Naive thymus-derived CD8-positive, alpha-beta T cell (primary cell): ENCODE results near the gene EPHX1. TPM values are rescaled to one million over a fixed set of nuclear protein-coding genes. Genes with fewer than 3 reads are reported as not detected.

ENCODE experiments used
- ATAC-seq, 2 donors: fragments of 150-1000 bp; cut with Tn5 transposase in 1 of 2; sonication (Bioruptor Pico), chemical (Tn5 transposase) in 1 of 2; 1 replicate in 1 of 2; 2 replicates in 1 of 2; pipeline ENCODE4 v1.10.0; 2021; ENCODE audit warnings: mild to moderate bottlenecking in 2 of 2, moderate library complexity in 2 of 2
- POLR2A ChIA-PET: fragments of 350-600 bp; sonication (Branson Sonifier 250); formaldehyde crosslinking; loops from one replicate; lab custom pipeline; 2021; ENCODE audit warnings: antibody characterized with exemption; lab: Charles Lee
- DNase-seq, 10 donors: peaks; one replicate each; pipeline versions ENCODE4 v3.0.0 to v3.0.0-alpha.2; 2020 to 2022
- H3K27ac Mint-ChIP-seq, 10 donors: one replicate each; pipeline ENCODE4 v1.8.0; 2020 to 2022; ENCODE audit warnings: mild to moderate bottlenecking in 10 of 10, mixed read lengths in 10 of 10, moderate library complexity in 4 of 10, inconsistent platforms in 1 of 10
- H3K27me3 Mint-ChIP-seq, 5 donors: one replicate each; pipeline ENCODE4 v1.8.0; 2021 to 2022; ENCODE audit warnings: mixed read lengths in 5 of 5
- H3K36me3 Mint-ChIP-seq, 3 donors: one replicate each; pipeline ENCODE4 v1.8.0; 2020 to 2022; ENCODE audit warnings: mixed read lengths in 3 of 3, mild to moderate bottlenecking in 2 of 3, inconsistent platforms in 1 of 3
- H3K4me1 Mint-ChIP-seq, 4 donors: one replicate each; pipeline ENCODE4 v1.8.0; 2021 to 2022; ENCODE audit warnings: mixed read lengths in 4 of 4
- H3K4me3 Mint-ChIP-seq, 10 donors: one replicate each; pipeline ENCODE4 v1.8.0; 2020 to 2022; ENCODE audit warnings: mild to moderate bottlenecking in 10 of 10, mixed read lengths in 10 of 10, moderate library complexity in 6 of 10, inconsistent platforms in 1 of 10
- H3K9me3 Mint-ChIP-seq, 9 donors: one replicate each; pipeline ENCODE4 v1.8.0; 2020 to 2022; ENCODE audit warnings: mixed read lengths in 9 of 9, mild to moderate bottlenecking in 3 of 9, inconsistent platforms in 1 of 9, moderate library complexity in 1 of 9
- polyA plus RNA-seq, 3 donors: library from polyadenylated mRNA; unstranded; fragments of 300-500 nt; fragmentation: Illumina TruSeq; gene quantifications; one replicate each; pipeline ENCODE4 v1.2.3, GENCODE V29; 2021
- total RNA-seq, 8 experiments: library from RNA in 2 of 8; stranded (reverse) in 2 of 8; gene quantifications; one replicate each; pipeline ENCODE4 v1.2.3 and lab custom pipeline; 2021 to 2026

EPHX1 gene
- total and polyA plus RNA-seq, 5 experiments from 2014 or later: 1.6 to 5.9 (median 2.8) TPM

- POLR2A ChIA-PET: no interaction called here
- ATAC-seq (no peak), DNase-seq (no peak)
- Mint-ChIP-seq H3K27me3 (no peaks in the 10 kb centered on the region), H3K36me3 (peaks cover 0 to 2% (median 0%) of the 10 kb centered on the region in 3 donors), H3K27ac (no peak overlapping the region), H3K4me1 (peaks cover 0 to 2% (median 0%) of the 10 kb centered on the region in 4 donors), H3K4me3 (no peak overlapping the region), H3K9me3 (no peaks in the 10 kb centered on the region)
Observed at GRCh38 chr1:225820522-225821120, 10.7 kb downstream of the EPHX1 start.

GRCh38 chr1:225822655-225823403 lies 12.9 kb downstream of the EPHX1 start:
- Mint-ChIP-seq H3K36me3 (peaks cover 0 to 2% (median 0%) of the 10 kb centered on the region in 3 donors), H3K9me3 (no peaks in the 10 kb centered on the region), H3K27me3 (no peaks in the 10 kb centered on the region), H3K4me3 (no peak overlapping the region), H3K4me1 (peaks cover 0 to 2% (median 0%) of the 10 kb centered on the region in 4 donors), H3K27ac (no peak overlapping the region)
- ATAC-seq: no peak
- DNase-seq: no peak
- POLR2A ChIA-PET: no interaction called here

GRCh38 chr1:225823811-225824261 lies 13.9 kb downstream of the EPHX1 start:
- H3K27ac Mint-ChIP-seq: no peak overlapping the region
- peaks cover 0 to 2% (median 0%) of the 10 kb centered on the region in 4 donors for H3K4me1 Mint-ChIP-seq
- H3K4me3 Mint-ChIP-seq: no peak overlapping the region
- peaks cover 0 to 2% (median 0%) of the 10 kb centered on the region in 3 donors for H3K36me3 Mint-ChIP-seq
- ATAC-seq (no peak), DNase-seq (no peak)
- POLR2A ChIA-PET: no interaction called here
- no peaks in the 10 kb centered on the region for H3K27me3 Mint-ChIP-seq
- no peaks in the 10 kb centered on the region for H3K9me3 Mint-ChIP-seq

- Mint-ChIP-seq H3K36me3 (peaks cover 0 to 2% (median 0%) of the 10 kb centered on the region in 3 donors), H3K4me1 (peaks cover 0 to 4% (median 0%) of the 10 kb centered on the region in 4 donors), H3K9me3 (no peaks in the 10 kb centered on the region), H3K4me3 (no peak overlapping the region), H3K27ac (no peak overlapping the region), H3K27me3 (no peaks in the 10 kb centered on the region)
- ATAC-seq (no peak), DNase-seq (no peak)
- POLR2A ChIA-PET: no interaction called here
Observed at GRCh38 chr1:225824533-225824941, 14.6 kb downstream of the EPHX1 start.

- POLR2A ChIA-PET: interaction anchor here (0.8 to 1.3 kb wide), 3 partner anchors 47 to 57 kb away, joined by 4 to 9 read pairs (median 7); partner anchors contain the start of genes SRP9 and TMEM63A
- Mint-ChIP-seq H3K4me3 (no peak overlapping the region), H3K27me3 (no peaks in the 10 kb centered on the region), H3K27ac (peak overlapping the region in 1 of 10 donors; percentile 39), H3K36me3 (peaks cover 0 to 2% (median 0%) of the 10 kb centered on the region in 3 donors), H3K4me1 (peaks cover 0 to 4% (median 0%) of the 10 kb centered on the region in 4 donors), H3K9me3 (no peaks in the 10 kb centered on the region)
- no peak for DNase-seq
- ATAC-seq: no peak
Observed at GRCh38 chr1:225825078-225825477, 15.2 kb downstream of the EPHX1 start.

GRCh38 chr1:225825607-225826007 lies 15.7 kb downstream of the EPHX1 start:
- Mint-ChIP-seq H3K4me1 (peaks cover 0 to 4% (median 0%) of the 10 kb centered on the region in 4 donors), H3K27ac (peak overlapping the region in 1 of 10 donors; percentile 60), H3K27me3 (no peaks in the 10 kb centered on the region), H3K36me3 (peaks cover 0 to 2% (median 0%) of the 10 kb centered on the region in 3 donors), H3K4me3 (no peak overlapping the region), H3K9me3 (no peaks in the 10 kb centered on the region)
- ATAC-seq (no peak), DNase-seq (no peak)
- POLR2A ChIA-PET: interaction anchor here (0.5 to 1.3 kb wide), 5 partner anchors 9 to 57 kb away, joined by 4 to 9 read pairs (median 7); partner anchors contain the start of genes SRP9 and TMEM63A

GRCh38 chr1:225827076-225827475 lies 17.2 kb downstream of the EPHX1 start:
- no peak for ATAC-seq
- POLR2A ChIA-PET: interaction anchor here (0.6 to 0.8 kb wide), 2 partner anchors 78 to 270 kb away, joined by 5 to 7 read pairs; no protein-coding TSS in a partner anchor
- Mint-ChIP-seq H3K4me1 (peaks cover 0 to 4% (median 0%) of the 10 kb centered on the region in 4 donors), H3K27me3 (no peaks in the 10 kb centered on the region), H3K4me3 (no peak overlapping the region), H3K9me3 (no peaks in the 10 kb centered on the region), H3K36me3 (peaks cover 0 to 3% (median under 1%) of the 10 kb centered on the region in 3 donors), H3K27ac (peak overlapping the region in 1 of 10 donors; percentile 60)
- DNase-seq: no peak

- POLR2A ChIA-PET: no interaction called here
- Mint-ChIP-seq H3K36me3 (peaks cover 0 to 3% (median 0%) of the 10 kb centered on the region in 3 donors), H3K27me3 (no peaks in the 10 kb centered on the region), H3K4me3 (no peak overlapping the region), H3K27ac (no peak overlapping the region), H3K9me3 (no peaks in the 10 kb centered on the region), H3K4me1 (peaks cover 0 to 4% (median 0%) of the 10 kb centered on the region in 4 donors)
- DNase-seq (no peak), ATAC-seq (no peak)
Observed at GRCh38 chr1:225828706-225829345, 18.9 kb downstream of the EPHX1 start.

- POLR2A ChIA-PET: interaction anchor here (1.0 kb wide), 1 partner anchor 9 kb away, joined by 4 read pairs; no protein-coding TSS in a partner anchor
- Mint-ChIP-seq H3K4me3 (no peak overlapping the region), H3K27ac (peak overlapping the region in 1 of 10 donors; percentile 15), H3K9me3 (no peaks in the 10 kb centered on the region), H3K27me3 (no peaks in the 10 kb centered on the region), H3K36me3 (peaks cover 0 to 3% (median 0%) of the 10 kb centered on the region in 3 donors), H3K4me1 (peaks cover 0 to 6% (median 1%) of the 10 kb centered on the region in 4 donors)
- DNase-seq: no peak
- no peak for ATAC-seq
Observed at GRCh38 chr1:225830841-225831240, 20.9 kb downstream of the EPHX1 start.

- ATAC-seq (no peak), DNase-seq (peak in 1 of 10 donors; percentile 15)
- no peaks in the 10 kb centered on the region for H3K9me3 Mint-ChIP-seq
- POLR2A ChIA-PET: interaction anchor here (0.6 to 1.8 kb wide), 12 partner anchors 9 to 325 kb away, joined by 3 to 9 read pairs (median 4); partner anchors contain the start of genes EPHX1, SRP9 and TMEM63A
- H3K4me1 Mint-ChIP-seq: peaks cover 3 to 24% (median 4%) of the 10 kb centered on the region in 4 donors
- peaks cover 0 to 8% (median 0%) of the 10 kb centered on the region in 3 donors for H3K36me3 Mint-ChIP-seq
- H3K27ac Mint-ChIP-seq: peak overlapping the region in 2 of 10 donors; percentile 22 to 70
- no peaks in the 10 kb centered on the region for H3K27me3 Mint-ChIP-seq
- H3K4me3 Mint-ChIP-seq: no peak overlapping the region
Observed at GRCh38 chr1:225834417-225835329, 24.7 kb downstream of the EPHX1 start.

- Mint-ChIP-seq H3K36me3 (peaks cover 0 to 9% (median 0%) of the 10 kb centered on the region in 3 donors), H3K4me3 (no peak overlapping the region), H3K4me1 (peaks cover 9 to 34% (median 13%) of the 10 kb centered on the region in 4 donors), H3K27ac (peak overlapping the region in 7 of 10 donors; percentile 9 to 70 (median 56)), H3K27me3 (no peaks in the 10 kb centered on the region), H3K9me3 (no peaks in the 10 kb centered on the region)
- DNase-seq (peak in 1 of 10 donors; percentile 19), ATAC-seq (no peak)
- POLR2A ChIA-PET: interaction anchor here (0.8 to 1.5 kb wide), 2 partner anchors 12 to 73 kb away, joined by 3 to 4 read pairs; no protein-coding TSS in a partner anchor
Observed at GRCh38 chr1:225835856-225836255, 25.9 kb downstream of the EPHX1 start.
